Measurements from ENCODE around the gene AFF1.

DNA sequence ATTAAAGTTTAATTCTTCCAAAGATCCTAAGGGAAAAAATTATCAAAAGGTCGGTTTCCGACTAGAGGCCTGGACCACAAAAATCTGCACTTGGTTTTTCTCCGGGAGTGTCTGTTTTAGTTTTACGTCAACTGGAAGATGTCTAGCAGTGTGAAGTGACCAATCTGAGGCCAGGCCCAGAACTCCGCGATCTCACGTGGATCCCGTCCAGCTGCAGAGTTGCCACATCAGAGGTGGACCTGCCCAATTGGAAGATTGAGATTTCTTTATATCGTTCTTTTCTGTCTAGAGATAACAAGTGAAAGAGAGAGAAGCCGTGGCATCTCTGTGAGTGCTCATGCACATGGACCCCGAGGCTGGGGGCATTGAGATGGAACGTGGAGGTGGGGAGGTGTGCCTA, 115.8 kb downstream of the AFF1 start:
- TF ChIP-seq, protein P1, sequence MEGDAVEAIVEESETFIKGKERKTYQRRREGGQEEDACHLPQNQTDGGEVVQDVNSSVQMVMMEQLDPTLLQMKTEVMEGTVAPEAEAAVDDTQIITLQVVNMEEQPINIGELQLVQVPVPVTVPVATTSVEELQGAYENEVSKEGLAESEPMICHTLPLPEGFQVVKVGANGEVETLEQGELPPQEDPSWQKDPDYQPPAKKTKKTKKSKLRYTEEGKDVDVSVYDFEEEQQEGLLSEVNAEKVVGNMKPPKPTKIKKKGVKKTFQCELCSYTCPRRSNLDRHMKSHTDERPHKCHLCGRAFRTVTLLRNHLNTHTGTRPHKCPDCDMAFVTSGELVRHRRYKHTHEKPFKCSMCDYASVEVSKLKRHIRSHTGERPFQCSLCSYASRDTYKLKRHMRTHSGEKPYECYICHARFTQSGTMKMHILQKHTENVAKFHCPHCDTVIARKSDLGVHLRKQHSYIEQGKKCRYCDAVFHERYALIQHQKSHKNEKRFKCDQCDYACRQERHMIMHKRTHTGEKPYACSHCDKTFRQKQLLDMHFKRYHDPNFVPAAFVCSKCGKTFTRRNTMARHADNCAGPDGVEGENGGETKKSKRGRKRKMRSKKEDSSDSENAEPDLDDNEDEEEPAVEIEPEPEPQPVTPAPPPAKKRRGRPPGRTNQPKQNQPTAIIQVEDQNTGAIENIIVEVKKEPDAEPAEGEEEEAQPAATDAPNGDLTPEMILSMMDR (IDR thresholded peaks at IDR 0.05; ENCODE audit: insufficient read depth, low read depth, low read length) = no peak
- TF ChIP-seq EZH2 (IDR thresholded peaks at IDR 0.05; ENCODE audit: insufficient read depth, low read length) = no peak
